OCI-LY7 (cell line): Measurements from ENCODE around the gene MRS2. TPM values are rescaled to one million over a fixed set of nuclear protein-coding genes. Genes with fewer than 3 reads are reported as not detected.

Experiments
- BruUV-seq: library from RNA; stranded (reverse); fragments of 400-500 nt; replicated peaks from 2 replicates; lab custom pipeline; 2021; lab: Mats Ljungman, UMichigan
- CTCF ChIA-PET: fragments of 300-600 bp; sonication (Branson Sonifier 250); formaldehyde crosslinking; loops from one replicate; lab custom pipeline; 2022; ENCODE audit warnings: antibody characterized with exemption; ENCODE audit not compliant: unreplicated experiment; lab: Charles Lee
- POLR2A ChIA-PET: fragments of 300-600 bp; sonication (Branson Sonifier 250); formaldehyde crosslinking; loops from one replicate; lab custom pipeline; 2022; ENCODE audit warnings: antibody characterized with exemption; lab: Charles Lee
- DNase-seq: peaks from one replicate; pipeline ENCODE4 v3.0.0-alpha.2; 2015; ENCODE audit warnings: low spot score
- H2AFZ ChIP-seq: fragments of 200-600 bp; sonication (generic), shearing (Covaris generic); 2 replicates; pipeline ENCODE4 v1.6.1; 2014; ENCODE audit warnings: mild to moderate bottlenecking, antibody characterized with exemption, low read length, moderate library complexity
- H3K27ac ChIP-seq: fragments of 200-600 bp; sonication (generic); 2 replicates; pipeline ENCODE4 v1.5.1; 2014; ENCODE audit warnings: mixed run types, low read depth, mild to moderate bottlenecking, moderate library complexity, low read length, inconsistent platforms; ENCODE audit not compliant: poor library complexity, severe bottlenecking
- H3K36me3 ChIP-seq: fragments of 200-600 bp; sonication (generic); 2 replicates; pipeline ENCODE4 v1.6.1; 2014; ENCODE audit warnings: mild to moderate bottlenecking, antibody characterized with exemption, low read length, moderate library complexity, mixed read lengths; ENCODE audit not compliant: insufficient read depth
- H3K4me1 ChIP-seq: fragments of 200-600 bp; sonication (generic); 2 replicates; pipeline ENCODE4 v1.5.1; 2014; ENCODE audit warnings: mild to moderate bottlenecking, low read length; ENCODE audit not compliant: insufficient read depth, poor library complexity, severe bottlenecking
- H3K4me2 ChIP-seq: fragments of 200-600 bp; sonication (generic); 2 replicates; pipeline ENCODE4 v1.6.1; 2014; ENCODE audit warnings: mild to moderate bottlenecking, low read length
- H3K4me3 ChIP-seq: fragments of 200-600 bp; sonication (generic); 2 replicates; pipeline ENCODE4 v1.5.1; 2014; ENCODE audit warnings: mild to moderate bottlenecking, low read depth, low read length; ENCODE audit not compliant: poor library complexity, severe bottlenecking
- H3K79me2 ChIP-seq: fragments of 200-600 bp; sonication (generic); 2 replicates; pipeline ENCODE4 v1.6.1; 2016; ENCODE audit warnings: low read depth, mild to moderate bottlenecking, low read length, moderate library complexity, mixed read lengths; ENCODE audit not compliant: insufficient read depth
- H3K9me2 ChIP-seq: fragments of 200-600 bp; sonication (generic); 2 replicates; pipeline ENCODE4 v1.6.1; 2016; ENCODE audit warnings: mild to moderate bottlenecking, low read length, mixed read lengths; ENCODE audit not compliant: insufficient read depth
- H3K9me3 ChIP-seq: fragments of 200-600 bp; sonication (generic); 2 replicates; pipeline ENCODE4 v1.6.1; 2014; ENCODE audit warnings: mild to moderate bottlenecking, mixed run types, low read length, mixed read lengths
- H4K20me1 ChIP-seq: fragments of 200-600 bp; sonication (generic); 2 replicates; pipeline ENCODE4 v1.6.1; 2014; ENCODE audit warnings: mild to moderate bottlenecking, antibody characterized with exemption, low read length, moderate library complexity, mixed read lengths; ENCODE audit not compliant: insufficient read depth
- CTCF ChIP-seq: fragments of 200-600 bp; sonication (generic); conservative IDR thresholded peaks from 2 replicates; pipeline ENCODE4 v1.5.1; 2014; ENCODE audit warnings: mild to moderate bottlenecking, antibody characterized with exemption, low read length, moderate library complexity, mixed read lengths
- EZH2phosphoT487 ChIP-seq: fragments of 200-600 bp; sonication (generic); IDR thresholded peaks from 2 replicates; pipeline ENCODE4 v1.6.1; 2018; ENCODE audit warnings: low read depth, borderline replicate concordance, mild to moderate bottlenecking, mixed run types, antibody characterized with exemption, low read length, moderate library complexity, mixed read lengths
- intact Hi-C: fragments of 100-400 bp; cut with micrococcal nuclease; formaldehyde crosslinking; loops from one replicate; pipeline ENCODE4 v1.10.0; 2022; ENCODE audit not compliant: unreplicated experiment
- total RNA-seq, 2 experiments: library from RNA; depleted of rRNA in 1 of 2; stranded (reverse); fragments of >200 nt in 1 of 2; shearing (Covaris generic) in 1 of 2; gene quantifications; 2 replicates each; pipeline ENCODE4 v1.2.3, GENCODE V29; 2014 to 2022

MRS2 gene
- total RNA-seq, 2 experiments from 2014 or later, result 0.97 TPM; not detected in 1

- no peak overlapping the region for H3K4me3 ChIP-seq
- ChIA-PET POLR2A (no interaction called here), CTCF (no interaction called here)
- H3K36me3 ChIP-seq, result no peaks in the 10 kb centered on the region
- H3K27ac ChIP-seq, result no peak overlapping the region
- no peaks in the 10 kb centered on the region for H3K9me3 ChIP-seq
- BruUV-seq, result no TSS peak
- no peaks in the 10 kb centered on the region for H3K79me2 ChIP-seq
- peak overlapping the region; percentile 6; the same call in 1 of the 2 replicates for H3K4me2 ChIP-seq
- peaks cover 4% of the 10 kb centered on the region for H3K4me1 ChIP-seq
- DNase-seq, result no peak
- no peak for TF ChIP-seq EZH2phosphoT487
- TF ChIP-seq CTCF, result no peak
- intact Hi-C loops, result no loop called here
- H3K9me2 ChIP-seq, result no peaks in the 10 kb centered on the region
- no peak overlapping the region for H2AFZ ChIP-seq
- no peaks in the 10 kb centered on the region for H4K20me1 ChIP-seq
Measured at GRCh38 chr6:24403501-24403824, 727 bp downstream of the MRS2 start.

- peaks cover 4% of the 10 kb centered on the region for H3K4me1 ChIP-seq
- no peak for TF ChIP-seq CTCF
- no peak for TF ChIP-seq EZH2phosphoT487
- no peak overlapping the region for H2AFZ ChIP-seq
- BruUV-seq, result no TSS peak
- H3K36me3 ChIP-seq, result no peaks in the 10 kb centered on the region
- CTCF ChIA-PET, result no interaction called here
- no peak for DNase-seq
- POLR2A ChIA-PET, result interaction anchor here (0.6 to 0.7 kb wide), 3 partner anchors 204 to 966 kb away, joined by 3 read pairs; no protein-coding TSS in a partner anchor
- H3K9me2 ChIP-seq, result no peaks in the 10 kb centered on the region
- intact Hi-C loops, result no loop called here
- no peak overlapping the region for H3K4me2 ChIP-seq
- no peak overlapping the region for H3K27ac ChIP-seq
- H4K20me1 ChIP-seq, result no peaks in the 10 kb centered on the region
- no peak overlapping the region for H3K4me3 ChIP-seq
- no peaks in the 10 kb centered on the region for H3K79me2 ChIP-seq
- no peaks in the 10 kb centered on the region for H3K9me3 ChIP-seq
Measured at GRCh38 chr6:24405262-24405661, 2.5 kb downstream of the MRS2 start.

GRCh38 chr6:24408719-24409410 is 6.1 kb downstream of the MRS2 start:
- H3K79me2 ChIP-seq, result no peaks in the 10 kb centered on the region
- ChIA-PET POLR2A (no interaction called here), CTCF (no interaction called here)
- H3K9me2 ChIP-seq, result no peaks in the 10 kb centered on the region
- H4K20me1 ChIP-seq, result no peaks in the 10 kb centered on the region
- H3K27ac ChIP-seq, result no peak overlapping the region
- H3K4me3 ChIP-seq, result no peak overlapping the region
- H3K4me1 ChIP-seq, result no peaks in the 10 kb centered on the region
- H3K4me2 ChIP-seq, result no peak overlapping the region
- no peaks in the 10 kb centered on the region for H3K36me3 ChIP-seq
- no peak overlapping the region for H2AFZ ChIP-seq
- BruUV-seq, result no TSS peak
- TF ChIP-seq CTCF, result no peak
- no peak for TF ChIP-seq EZH2phosphoT487
- intact Hi-C loops, result no loop called here
- no peak for DNase-seq
- no peaks in the 10 kb centered on the region for H3K9me3 ChIP-seq
